NCI-H510A (cell line): ENCODE measurements around the gene PAWR.
"Not testable (repeated sequence)": the region's sequence is repeated elsewhere in the genome, so short reads cannot be mapped to it uniquely, and the experiment has no call there.

Source experiments
- DNase-seq: peaks from one replicate; lab custom pipeline; 2025; lab: John Stamatoyannopoulos, UW

The PAWR gene

GRCh38 chr12:79590751-79591150, 100.0 kb downstream of the PAWR start:
- no peak for DNase-seq

- DNase-seq = no peak
Measured at GRCh38 chr12:79587368-79587767, 103.4 kb downstream of the PAWR start.

- no peak for DNase-seq
Measured at GRCh38 chr12:79585147-79585546, 105.6 kb downstream of the PAWR start.

- no peak for DNase-seq
Measured at GRCh38 chr12:79573820-79574219, 116.9 kb downstream of the PAWR start.

- DNase-seq = no peak
Measured at GRCh38 chr12:79569679-79570078, 121.1 kb downstream of the PAWR start.

GRCh38 chr12:79567175-79567563, 123.6 kb downstream of the PAWR start:
- DNase-seq = no peak

GRCh38 chr12:79566452-79567174, 124.2 kb downstream of the PAWR start:
- no peak for DNase-seq

GRCh38 chr12:79564727-79565350, 125.9 kb downstream of the PAWR start:
- DNase-seq = not testable (repeated sequence)

- DNase-seq = no peak
Measured at GRCh38 chr12:79563021-79563740, 127.6 kb downstream of the PAWR start.

GRCh38 chr12:79561401-79562132, 129.2 kb downstream of the PAWR start:
- DNase-seq = no peak

GRCh38 chr12:79560225-79560889, 130.4 kb downstream of the PAWR start:
- DNase-seq = no peak

- DNase-seq = no peak
Measured at GRCh38 chr12:79559591-79559990, 131.2 kb downstream of the PAWR start.

GRCh38 chr12:79558924-79559469, 131.8 kb downstream of the PAWR start:
- no peak for DNase-seq

- no peak for DNase-seq
Measured at GRCh38 chr12:79557690-79558315, 133.0 kb downstream of the PAWR start.

GRCh38 chr12:79555028-79555925, 135.5 kb downstream of the PAWR start:
- no peak for DNase-seq

GRCh38 chr12:79553863-79554574, 136.7 kb downstream of the PAWR start:
- no peak for DNase-seq

GRCh38 chr12:79552192-79552591, 138.6 kb downstream of the PAWR start:
- no peak for DNase-seq

GRCh38 chr12:79549531-79550271, 141.1 kb downstream of the PAWR start:
- no peak for DNase-seq

- no peak for DNase-seq
Measured at GRCh38 chr12:79548610-79548924, 142.2 kb downstream of the PAWR start.
